GM23338 (cell line): ENCODE measurements around the gene CEP78.

Experiments used
- EZH2 ChIP-seq: fragments of 200-600 bp; sonication (generic); IDR thresholded peaks from one replicate; pipeline ENCODE4 v1.8.0; 2017; ENCODE audit warnings: antibody characterized with exemption, mild to moderate bottlenecking, low read depth; ENCODE audit not compliant: unreplicated experiment
- EZH2phosphoT487 ChIP-seq: fragments of 200-600 bp; sonication (generic); IDR thresholded peaks from one replicate; pipeline ENCODE4 v1.8.1; 2018; ENCODE audit warnings: antibody characterized with exemption; ENCODE audit not compliant: unreplicated experiment
- JUNB ChIP-seq: IDR thresholded peaks from one replicate; pipeline ENCODE4 v1.6.1; 2016; ENCODE audit warnings: antibody characterized with exemption; ENCODE audit not compliant: unreplicated experiment
- NANOG ChIP-seq: IDR thresholded peaks from 2 replicates; pipeline ENCODE4 v1.6.1; 2016; ENCODE audit warnings: antibody characterized with exemption, borderline replicate concordance
- POLR2AphosphoS5 ChIP-seq: IDR thresholded peaks from 2 replicates; pipeline ENCODE4 v1.6.1; 2016; ENCODE audit warnings: antibody characterized with exemption, low read depth
- TF ChIP-seq, protein P1 (sequence below), 2 experiments: fragments of 200-600 bp in 1 of 2; sonication (generic) in 1 of 2; conservative IDR thresholded peaks; 2 replicates each; pipeline versions ENCODE4 v1.5.1 to v1.6.1; 2016 to 2017; ENCODE audit warnings: antibody characterized with exemption in 2 of 2, low read depth in 2 of 2, mild to moderate bottlenecking in 2 of 2, moderate library complexity in 1 of 2
- TF ChIP-seq, protein P2 (sequence below): IDR thresholded peaks from 2 replicates; pipeline ENCODE4 v1.6.1; 2016; ENCODE audit warnings: antibody characterized with exemption
- TF ChIP-seq, protein P3 (sequence below): IDR thresholded peaks from one replicate; pipeline ENCODE4 v1.6.1; 2018; ENCODE audit warnings: antibody characterized with exemption; ENCODE audit not compliant: unreplicated experiment

DNA sequence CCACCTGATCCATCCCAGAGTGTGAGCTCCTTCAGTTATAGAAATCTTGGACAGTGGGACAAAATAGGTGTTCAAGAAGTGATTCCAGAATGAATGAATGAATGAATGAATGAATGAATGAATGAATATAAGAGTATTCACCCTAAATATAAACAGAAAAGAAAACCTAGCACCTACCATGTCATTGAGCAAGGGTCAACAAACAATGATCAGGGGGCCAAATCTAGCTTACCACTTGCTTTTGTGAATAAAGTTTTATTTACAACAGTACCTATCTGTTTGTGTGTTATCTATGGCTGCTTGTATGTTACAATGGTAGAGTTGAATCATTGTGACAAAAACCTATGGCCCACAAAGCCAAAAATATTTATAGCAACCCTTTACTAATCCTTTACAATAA is 43.9 kb upstream of the CEP78 start:
- no peak for TF ChIP-seq EZH2phosphoT487
- TF ChIP-seq, protein P1, sequence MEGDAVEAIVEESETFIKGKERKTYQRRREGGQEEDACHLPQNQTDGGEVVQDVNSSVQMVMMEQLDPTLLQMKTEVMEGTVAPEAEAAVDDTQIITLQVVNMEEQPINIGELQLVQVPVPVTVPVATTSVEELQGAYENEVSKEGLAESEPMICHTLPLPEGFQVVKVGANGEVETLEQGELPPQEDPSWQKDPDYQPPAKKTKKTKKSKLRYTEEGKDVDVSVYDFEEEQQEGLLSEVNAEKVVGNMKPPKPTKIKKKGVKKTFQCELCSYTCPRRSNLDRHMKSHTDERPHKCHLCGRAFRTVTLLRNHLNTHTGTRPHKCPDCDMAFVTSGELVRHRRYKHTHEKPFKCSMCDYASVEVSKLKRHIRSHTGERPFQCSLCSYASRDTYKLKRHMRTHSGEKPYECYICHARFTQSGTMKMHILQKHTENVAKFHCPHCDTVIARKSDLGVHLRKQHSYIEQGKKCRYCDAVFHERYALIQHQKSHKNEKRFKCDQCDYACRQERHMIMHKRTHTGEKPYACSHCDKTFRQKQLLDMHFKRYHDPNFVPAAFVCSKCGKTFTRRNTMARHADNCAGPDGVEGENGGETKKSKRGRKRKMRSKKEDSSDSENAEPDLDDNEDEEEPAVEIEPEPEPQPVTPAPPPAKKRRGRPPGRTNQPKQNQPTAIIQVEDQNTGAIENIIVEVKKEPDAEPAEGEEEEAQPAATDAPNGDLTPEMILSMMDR (conservative IDR thresholded peaks at IDR 0.05; ENCODE audit: low read depth in 2 of 2), result no peak
- TF ChIP-seq NANOG, result no peak
- no peak for TF ChIP-seq EZH2
- TF ChIP-seq, protein P2, sequence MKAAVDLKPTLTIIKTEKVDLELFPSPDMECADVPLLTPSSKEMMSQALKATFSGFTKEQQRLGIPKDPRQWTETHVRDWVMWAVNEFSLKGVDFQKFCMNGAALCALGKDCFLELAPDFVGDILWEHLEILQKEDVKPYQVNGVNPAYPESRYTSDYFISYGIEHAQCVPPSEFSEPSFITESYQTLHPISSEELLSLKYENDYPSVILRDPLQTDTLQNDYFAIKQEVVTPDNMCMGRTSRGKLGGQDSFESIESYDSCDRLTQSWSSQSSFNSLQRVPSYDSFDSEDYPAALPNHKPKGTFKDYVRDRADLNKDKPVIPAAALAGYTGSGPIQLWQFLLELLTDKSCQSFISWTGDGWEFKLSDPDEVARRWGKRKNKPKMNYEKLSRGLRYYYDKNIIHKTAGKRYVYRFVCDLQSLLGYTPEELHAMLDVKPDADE, result no peak
- no peak for TF ChIP-seq POLR2AphosphoS5
- TF ChIP-seq, protein P3, sequence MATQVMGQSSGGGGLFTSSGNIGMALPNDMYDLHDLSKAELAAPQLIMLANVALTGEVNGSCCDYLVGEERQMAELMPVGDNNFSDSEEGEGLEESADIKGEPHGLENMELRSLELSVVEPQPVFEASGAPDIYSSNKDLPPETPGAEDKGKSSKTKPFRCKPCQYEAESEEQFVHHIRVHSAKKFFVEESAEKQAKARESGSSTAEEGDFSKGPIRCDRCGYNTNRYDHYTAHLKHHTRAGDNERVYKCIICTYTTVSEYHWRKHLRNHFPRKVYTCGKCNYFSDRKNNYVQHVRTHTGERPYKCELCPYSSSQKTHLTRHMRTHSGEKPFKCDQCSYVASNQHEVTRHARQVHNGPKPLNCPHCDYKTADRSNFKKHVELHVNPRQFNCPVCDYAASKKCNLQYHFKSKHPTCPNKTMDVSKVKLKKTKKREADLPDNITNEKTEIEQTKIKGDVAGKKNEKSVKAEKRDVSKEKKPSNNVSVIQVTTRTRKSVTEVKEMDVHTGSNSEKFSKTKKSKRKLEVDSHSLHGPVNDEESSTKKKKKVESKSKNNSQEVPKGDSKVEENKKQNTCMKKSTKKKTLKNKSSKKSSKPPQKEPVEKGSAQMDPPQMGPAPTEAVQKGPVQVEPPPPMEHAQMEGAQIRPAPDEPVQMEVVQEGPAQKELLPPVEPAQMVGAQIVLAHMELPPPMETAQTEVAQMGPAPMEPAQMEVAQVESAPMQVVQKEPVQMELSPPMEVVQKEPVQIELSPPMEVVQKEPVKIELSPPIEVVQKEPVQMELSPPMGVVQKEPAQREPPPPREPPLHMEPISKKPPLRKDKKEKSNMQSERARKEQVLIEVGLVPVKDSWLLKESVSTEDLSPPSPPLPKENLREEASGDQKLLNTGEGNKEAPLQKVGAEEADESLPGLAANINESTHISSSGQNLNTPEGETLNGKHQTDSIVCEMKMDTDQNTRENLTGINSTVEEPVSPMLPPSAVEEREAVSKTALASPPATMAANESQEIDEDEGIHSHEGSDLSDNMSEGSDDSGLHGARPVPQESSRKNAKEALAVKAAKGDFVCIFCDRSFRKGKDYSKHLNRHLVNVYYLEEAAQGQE, result no peak
- TF ChIP-seq JUNB, result no peak
